ENCODE measurements around the gene UBA7.

DNA sequence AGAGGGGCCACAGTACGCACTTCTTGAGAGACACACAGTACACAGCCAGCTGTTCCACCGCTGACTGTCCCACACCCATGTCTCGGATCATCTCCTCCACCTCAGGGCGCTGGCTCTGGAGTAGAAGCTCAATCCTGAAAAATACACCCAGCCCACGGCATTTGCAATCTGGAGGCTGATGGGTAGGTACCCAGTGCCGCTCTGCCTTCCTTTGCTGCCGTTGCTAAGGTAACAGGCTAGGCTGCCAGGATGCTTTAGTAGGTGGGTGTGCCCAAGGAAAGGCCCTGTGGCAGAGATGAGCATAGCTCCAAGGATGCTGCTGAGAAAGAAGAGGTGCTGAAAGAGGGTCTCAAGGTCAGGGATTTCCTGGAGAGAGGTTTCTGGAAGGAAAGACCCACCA is 28.1 kb upstream of the UBA7 start:
- TF ChIP-seq POLR2AphosphoS5 (IDR thresholded peaks at IDR 0.05; ENCODE audit: low read depth, low read length), result no peak
- TF ChIP-seq POLR2A (IDR thresholded peaks at IDR 0.05; ENCODE audit: low read depth, low read length), result no peak
- no peak for TF ChIP-seq TAF1 (IDR thresholded peaks at IDR 0.05; ENCODE audit: borderline replicate concordance, low read depth, low read length)

Measured in GM12892 (cell line).